Neuronal stem cell (in vitro differentiated cells): ENCODE data around the gene CKAP5.

Experiments
- DNase-seq: peaks from one replicate; pipeline ENCODE4 v3.0.0-alpha.2; 2013; ENCODE audit warnings: low spot score
- H2AFZ ChIP-seq: one replicate; pipeline ENCODE4 v1.6.1; 2013; ENCODE audit warnings: mild to moderate bottlenecking, low read length, inconsistent platforms
- H2AK5ac ChIP-seq: 2 replicates; pipeline ENCODE4 v1.6.1; 2013; ENCODE audit warnings: low read depth, mild to moderate bottlenecking, inconsistent platforms, low read length, moderate library complexity, mixed read lengths
- H2BK120ac ChIP-seq: 2 replicates; pipeline ENCODE4 v1.6.1; 2013; ENCODE audit warnings: low read depth, mild to moderate bottlenecking, inconsistent platforms, low read length, moderate library complexity, mixed read lengths
- H2BK12ac ChIP-seq: one replicate; pipeline ENCODE4 v1.6.1; 2013; ENCODE audit warnings: low read length, inconsistent platforms
- H2BK15ac ChIP-seq: 2 replicates; pipeline ENCODE4 v1.6.1; 2013; ENCODE audit warnings: mild to moderate bottlenecking, low read length, inconsistent platforms, mixed read lengths
- H2BK5ac ChIP-seq: one replicate; pipeline ENCODE4 v1.6.1; 2013; ENCODE audit warnings: inconsistent platforms, mild to moderate bottlenecking, low read length, moderate library complexity
- H3K14ac ChIP-seq: one replicate; pipeline ENCODE4 v1.6.1; 2013; ENCODE audit warnings: low read length, inconsistent platforms
- H3K18ac ChIP-seq: 2 replicates; pipeline ENCODE4 v1.6.1; 2013; ENCODE audit warnings: low read length, inconsistent platforms
- H3K23ac ChIP-seq: 2 replicates; pipeline ENCODE4 v1.6.1; 2013; ENCODE audit warnings: low read depth, mild to moderate bottlenecking, mixed read lengths, low read length, inconsistent platforms; ENCODE audit not compliant: poor library complexity
- H3K27ac ChIP-seq: replicated peaks from 3 replicates; pipeline ENCODE4 v1.5.1; 2013; ENCODE audit warnings: low read length, inconsistent platforms
- H3K27me3 ChIP-seq, 3 experiments: 2 replicates each; pipeline ENCODE4 v1.6.1; 2013; ENCODE audit warnings: low read length in 3 of 3, mild to moderate bottlenecking in 2 of 3, inconsistent platforms in 1 of 3, low read depth in 1 of 3, mixed read lengths in 1 of 3, moderate library complexity in 1 of 3; ENCODE audit not compliant: control insufficient read depth in 3 of 3, insufficient read depth in 3 of 3
- H3K36me3 ChIP-seq, 2 donors: replicated peaks in 1 of 2; 2 replicates each; pipeline ENCODE4 v1.6.1; 2013; ENCODE audit warnings: low read length in 2 of 2; ENCODE audit not compliant: control insufficient read depth in 2 of 2, insufficient read depth in 2 of 2
- H3K4ac ChIP-seq: 2 replicates; pipeline ENCODE4 v1.6.1; 2013; ENCODE audit warnings: inconsistent platforms, mild to moderate bottlenecking, low read length, moderate library complexity
- H3K4me1 ChIP-seq, 2 donors: 1 replicate in 1 of 2; 2 replicates in 1 of 2; pipeline ENCODE4 v1.6.1; 2013; ENCODE audit warnings: low read length in 2 of 2, low read depth in 1 of 2; ENCODE audit not compliant: control insufficient read depth in 2 of 2, insufficient read depth in 1 of 2
- H3K4me2 ChIP-seq: one replicate; pipeline ENCODE4 v1.6.1; 2013; ENCODE audit warnings: mild to moderate bottlenecking, low read length, inconsistent platforms; ENCODE audit not compliant: insufficient read depth, poor library complexity, severe bottlenecking
- H3K4me3 ChIP-seq, 2 donors: 2 replicates each; pipeline ENCODE4 v1.5.1; 2013; ENCODE audit warnings: low read length in 2 of 2, mild to moderate bottlenecking in 2 of 2, inconsistent platforms in 1 of 2, moderate library complexity in 1 of 2
- H3K79me1 ChIP-seq: one replicate; pipeline ENCODE4 v1.6.1; 2013; ENCODE audit warnings: low read depth, mild to moderate bottlenecking, inconsistent platforms, low read length, moderate library complexity
- H3K9ac ChIP-seq: one replicate; pipeline ENCODE4 v1.6.1; 2013; ENCODE audit warnings: mild to moderate bottlenecking, low read depth, low read length, inconsistent platforms; ENCODE audit not compliant: poor library complexity
- H3K9me3 ChIP-seq, 2 donors: replicated peaks in 1 of 2; 2 replicates each; pipeline versions ENCODE3 to v1.6.1; 2013; ENCODE audit warnings: low read length in 2 of 2, mild to moderate bottlenecking in 2 of 2, inconsistent platforms in 1 of 2, low read depth in 1 of 2, mixed read lengths in 1 of 2, moderate library complexity in 1 of 2; ENCODE audit not compliant: control insufficient read depth in 2 of 2, insufficient read depth in 1 of 2
- H4K8ac ChIP-seq: one replicate; pipeline ENCODE4 v1.6.1; 2013; ENCODE audit warnings: low read depth, mild to moderate bottlenecking, inconsistent platforms, low read length, moderate library complexity
- H4K91ac ChIP-seq: one replicate; pipeline ENCODE4 v1.6.1; 2013; ENCODE audit warnings: low read length, low read depth, mild to moderate bottlenecking, inconsistent platforms; ENCODE audit not compliant: poor library complexity
- WGBS, 2 donors: extraction: QIAGEN DNeasy Blood & Tissue Kit; methylation state at CpG; one replicate each; pipeline ENCODE4 v1.1.7; 2013; ENCODE audit warnings: missing lambda C conversion rate in 2 of 2, mixed read lengths in 1 of 2; ENCODE audit not compliant: insufficient read length in 2 of 2, insufficient replicate concordance in 1 of 2; ENCODE audit errors: extremely low coverage in 2 of 2; 5-methylcytosine and 5-hydroxymethylcytosine counted together

CKAP5 gene

GRCh38 chr11:46892838-46893237 is 46.8 kb upstream of the CKAP5 start:
- DNase-seq, result no peak
- Histone ChIP-seq H3K27ac (no peak overlapping the region), H3K4me3 (no peak overlapping the region), H3K14ac (no peak overlapping the region), H3K36me3 (peaks cover 38 to 76% of the 10 kb centered on the region in 2 donors), H4K91ac (no peak overlapping the region), H2BK12ac (no peak overlapping the region), H2BK5ac (no peak overlapping the region), H2BK15ac (no peak overlapping the region), H3K23ac (no peak overlapping the region), H3K18ac (no peak overlapping the region), H2AFZ (no peak overlapping the region), H3K4me2 (no peak overlapping the region), H3K9me3 (peaks cover 0 to 1% of the 10 kb centered on the region in 2 donors), H3K79me1 (peaks cover 2% of the 10 kb centered on the region), H3K4me1 (peaks cover 0 to 3% of the 10 kb centered on the region in 2 donors), H4K8ac (no peak overlapping the region), H3K9ac (no peak overlapping the region), H3K27me3 (no peaks in the 10 kb centered on the region), H2BK120ac (no peak overlapping the region), H2AK5ac (no peak overlapping the region), H3K4ac (no peak overlapping the region)
- no CpG with 5 or more reads among the region's 9 CpGs for whole genome bisulfite sequencing, 2 donors

DNA sequence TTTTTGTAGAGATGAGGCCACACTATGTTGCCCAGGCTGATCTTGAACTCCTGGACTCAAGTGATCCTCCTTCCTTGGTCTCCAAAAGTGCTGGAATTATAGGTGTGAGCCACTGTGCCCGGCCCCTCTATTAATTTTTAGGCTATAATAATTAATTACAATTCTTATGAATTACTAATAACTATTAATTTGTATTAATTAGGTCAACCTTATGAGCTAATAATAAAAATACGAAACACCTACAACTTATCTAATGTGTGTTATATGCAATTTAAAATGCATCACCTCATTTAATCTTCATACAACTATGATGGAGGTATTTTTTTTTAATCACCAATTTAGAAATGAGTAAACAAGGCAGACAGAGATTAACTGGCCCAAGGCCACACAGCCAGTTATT is 46.0 kb upstream of the CKAP5 start:
- no peak overlapping the region for H3K18ac ChIP-seq
- H2BK5ac ChIP-seq, result no peak overlapping the region
- H3K4me2 ChIP-seq, result no peak overlapping the region
- no CpG with 5 or more reads among the region's 2 CpGs for WGBS, 2 donors
- H3K4me3 ChIP-seq, result no peak overlapping the region
- no peak overlapping the region for H3K23ac ChIP-seq
- no peak overlapping the region for H3K9ac ChIP-seq
- H3K14ac ChIP-seq, result no peak overlapping the region
- no peak overlapping the region for H2BK12ac ChIP-seq
- H3K27me3 ChIP-seq, result no peaks in the 10 kb centered on the region
- H2AFZ ChIP-seq, result no peak overlapping the region
- H2BK15ac ChIP-seq, result no peak overlapping the region
- peaks cover 2% of the 10 kb centered on the region for H3K79me1 ChIP-seq
- peaks cover 0 to 1% of the 10 kb centered on the region in 2 donors for H3K9me3 ChIP-seq
- H3K4ac ChIP-seq, result no peak overlapping the region
- no peak overlapping the region for H2AK5ac ChIP-seq
- no peak for DNase-seq
- H3K27ac ChIP-seq, result no peak overlapping the region
- no peak overlapping the region for H4K8ac ChIP-seq
- H3K36me3 ChIP-seq, result peaks cover 38 to 78% of the 10 kb centered on the region in 2 donors
- H4K91ac ChIP-seq, result no peak overlapping the region
- H3K4me1 ChIP-seq, result peaks cover 0 to 3% of the 10 kb centered on the region in 2 donors
- H2BK120ac ChIP-seq, result no peak overlapping the region

GRCh38 chr11:46890665-46891064 is 44.6 kb upstream of the CKAP5 start:
- Histone ChIP-seq H2BK15ac (no peak overlapping the region), H3K27ac (no peak overlapping the region), H3K4me2 (no peak overlapping the region), H3K18ac (no peak overlapping the region), H2BK12ac (no peak overlapping the region), H2BK120ac (no peak overlapping the region), H3K9me3 (peaks cover 0 to 5% of the 10 kb centered on the region in 2 donors), H4K8ac (no peak overlapping the region), H3K4ac (no peak overlapping the region), H4K91ac (no peak overlapping the region), H3K9ac (no peak overlapping the region), H3K4me1 (no peaks in the 10 kb centered on the region), H3K14ac (no peak overlapping the region), H2AK5ac (no peak overlapping the region), H2BK5ac (no peak overlapping the region), H3K79me1 (peaks cover under 1% of the 10 kb centered on the region), H2AFZ (no peak overlapping the region), H3K36me3 (peaks cover 35 to 78% of the 10 kb centered on the region in 2 donors), H3K23ac (no peak overlapping the region), H3K27me3 (no peaks in the 10 kb centered on the region), H3K4me3 (no peak overlapping the region)
- DNase-seq, result no peak
- no CpG with 5 or more reads among the region's 2 CpGs for WGBS, 2 donors

- peaks cover 34 to 78% of the 10 kb centered on the region in 2 donors for H3K36me3 ChIP-seq
- H2BK12ac ChIP-seq, result peak overlapping the region; percentile 90
- peak; percentile 73 for DNase-seq
- peaks cover 0 to 2% (median 0%) of the 10 kb centered on the region in 3 experiments for H3K27me3 ChIP-seq
- no peak overlapping the region for H2BK5ac ChIP-seq
- H3K9ac ChIP-seq, result no peak overlapping the region
- no peak overlapping the region for H4K91ac ChIP-seq
- H2AFZ ChIP-seq, result no peak overlapping the region
- no peak overlapping the region for H3K23ac ChIP-seq
- WGBS, 2 donors, result no CpG with 5 or more reads among the region's 23 CpGs
- H2AK5ac ChIP-seq, result peak overlapping the region; percentile 81
- H3K4me1 ChIP-seq, result no peaks in the 10 kb centered on the region
- H3K4ac ChIP-seq, result no peak overlapping the region
- H4K8ac ChIP-seq, result no peak overlapping the region
- H3K4me2 ChIP-seq, result no peak overlapping the region
- H3K18ac ChIP-seq, result peak overlapping the region; percentile 76
- H3K9me3 ChIP-seq, result peaks cover 0 to 8% of the 10 kb centered on the region in 2 donors
- H2BK15ac ChIP-seq, result peak overlapping the region; percentile 30
- no peak overlapping the region for H3K27ac ChIP-seq
- no peak overlapping the region for H3K14ac ChIP-seq
- H3K79me1 ChIP-seq, result no peaks in the 10 kb centered on the region
- no peak overlapping the region for H2BK120ac ChIP-seq
- no peak overlapping the region for H3K4me3 ChIP-seq
Observed at GRCh38 chr11:46889689-46890475, 43.8 kb upstream of the CKAP5 start.
